Chondrocyte (in vitro differentiated cells): ENCODE data around the gene DRGX. TPM values are rescaled to one million over a fixed set of nuclear protein-coding genes. Genes with fewer than 3 reads are reported as not detected.

Source experiments
- DNase-seq: peaks from one replicate; pipeline ENCODE4 v3.0.0; 2021; ENCODE audit warnings: mixed read lengths, low spot score
- H3K27ac Mint-ChIP-seq: one replicate; pipeline ENCODE4 v1.8.0; 2021; ENCODE audit warnings: mild to moderate bottlenecking, moderate library complexity, mixed read lengths; ENCODE audit not compliant: unreplicated experiment
- H3K27me3 Mint-ChIP-seq: 2 replicates; pipeline ENCODE4 v1.8.0; 2021; ENCODE audit warnings: low read depth, mixed read lengths
- H3K36me3 Mint-ChIP-seq: 2 replicates; pipeline ENCODE4 v1.8.0; 2021; ENCODE audit warnings: low read depth, mixed read lengths
- H3K4me1 Mint-ChIP-seq: 2 replicates; pipeline ENCODE4 v1.8.0; 2021; ENCODE audit warnings: low read depth, mild to moderate bottlenecking, mixed read lengths
- H3K4me3 Mint-ChIP-seq: one replicate; pipeline ENCODE4 v1.8.0; 2021; ENCODE audit warnings: mild to moderate bottlenecking, moderate library complexity, mixed read lengths; ENCODE audit not compliant: unreplicated experiment
- H3K9me3 Mint-ChIP-seq: 2 replicates; pipeline ENCODE4 v1.8.0; 2021; ENCODE audit warnings: low read depth, mixed read lengths
- CTCF ChIP-seq: fragments of 200-600 bp; sonication (generic); IDR thresholded peaks from 2 replicates; pipeline ENCODE4 v1.5.0; 2021; ENCODE audit warnings: antibody characterized with exemption, mild to moderate bottlenecking, moderate library complexity
- total RNA-seq: library from RNA; stranded (reverse); gene quantifications from 3 replicates; pipeline ENCODE4 v1.2.1, GENCODE V29; 2021

The DRGX gene
- total RNA-seq, 1 donor from 2014 or later: not detected

DNA sequence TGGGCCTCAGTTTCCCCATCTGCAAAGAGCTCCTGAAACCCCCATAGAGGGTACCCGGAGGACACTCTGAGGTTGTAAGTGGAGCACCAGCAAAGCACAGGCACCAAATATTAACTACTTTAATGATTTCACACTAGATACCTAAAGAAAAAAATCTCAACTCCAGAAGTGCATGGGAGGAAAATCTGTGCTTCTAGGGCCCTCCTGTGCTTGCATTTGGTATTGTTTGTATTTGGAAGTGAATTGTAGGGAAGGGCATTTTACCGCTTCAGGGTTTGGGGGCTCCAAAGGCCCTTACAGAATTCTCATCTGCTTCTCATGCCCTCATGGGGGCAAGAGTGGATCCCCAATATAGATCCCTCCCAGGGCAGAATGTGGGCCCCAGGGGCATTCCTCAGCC lies 22.4 kb upstream of the DRGX start:
- H3K36me3 Mint-ChIP-seq: peaks cover 3% of the 10 kb centered on the region
- no peak overlapping the region for H3K27ac Mint-ChIP-seq
- H3K4me1 Mint-ChIP-seq: no peaks in the 10 kb centered on the region
- H3K27me3 Mint-ChIP-seq: peaks cover 35% of the 10 kb centered on the region
- H3K4me3 Mint-ChIP-seq: no peak overlapping the region
- TF ChIP-seq CTCF: peak; percentile 49
- peaks cover 18% of the 10 kb centered on the region for H3K9me3 Mint-ChIP-seq
- no peak for DNase-seq

- TF ChIP-seq CTCF: no peak
- Mint-ChIP-seq H3K4me3 (no peak overlapping the region), H3K27me3 (peaks cover 34% of the 10 kb centered on the region), H3K27ac (no peak overlapping the region), H3K9me3 (peaks cover 15% of the 10 kb centered on the region), H3K36me3 (peaks cover 3% of the 10 kb centered on the region), H3K4me1 (no peaks in the 10 kb centered on the region)
- no peak for DNase-seq
Measured at GRCh38 chr10:49418053-49418326, 22.1 kb upstream of the DRGX start.

DNA sequence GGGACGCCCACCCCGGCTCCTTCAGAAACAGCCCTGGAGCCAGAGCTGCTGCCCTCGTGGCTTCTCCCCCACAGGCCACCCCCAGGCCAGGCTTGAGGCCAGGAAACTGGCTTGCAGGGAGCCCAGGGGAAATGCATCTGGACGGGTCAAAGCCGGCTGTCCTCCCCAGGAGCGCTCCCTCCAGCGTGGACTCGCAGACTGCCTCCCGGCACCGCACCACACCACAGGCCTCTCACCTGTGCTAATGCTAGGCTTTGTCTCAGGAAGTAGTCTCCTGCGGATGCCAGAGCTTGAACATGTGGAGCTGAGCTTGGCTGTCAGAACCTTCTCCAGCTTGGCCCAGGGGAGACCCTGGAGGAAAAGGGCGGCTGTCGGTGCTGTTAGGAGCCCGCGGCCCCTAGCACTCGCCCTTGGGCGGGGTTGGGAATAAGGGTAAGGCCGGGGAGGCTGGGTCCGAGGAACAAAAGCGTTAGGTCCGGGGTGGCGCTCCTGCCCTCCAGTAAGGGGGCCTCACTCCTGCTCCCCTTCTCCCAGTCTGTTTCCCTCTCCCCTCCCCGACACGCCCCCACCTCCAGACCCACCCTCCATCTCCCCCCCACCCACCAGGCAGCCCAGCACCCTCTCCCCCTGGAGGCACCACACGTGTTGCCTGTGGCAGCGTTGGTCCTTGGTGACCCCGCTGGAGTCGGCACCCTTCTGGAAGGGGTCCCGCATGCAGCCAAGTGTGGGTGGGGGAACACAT lies 21.6 kb upstream of the DRGX start:
- Mint-ChIP-seq H3K27ac (no peak overlapping the region), H3K4me3 (no peak overlapping the region), H3K4me1 (no peaks in the 10 kb centered on the region), H3K36me3 (peaks cover 3% of the 10 kb centered on the region), H3K9me3 (peaks cover 12% of the 10 kb centered on the region), H3K27me3 (peaks cover 32% of the 10 kb centered on the region)
- TF ChIP-seq CTCF: no peak
- DNase-seq: no peak

DNA sequence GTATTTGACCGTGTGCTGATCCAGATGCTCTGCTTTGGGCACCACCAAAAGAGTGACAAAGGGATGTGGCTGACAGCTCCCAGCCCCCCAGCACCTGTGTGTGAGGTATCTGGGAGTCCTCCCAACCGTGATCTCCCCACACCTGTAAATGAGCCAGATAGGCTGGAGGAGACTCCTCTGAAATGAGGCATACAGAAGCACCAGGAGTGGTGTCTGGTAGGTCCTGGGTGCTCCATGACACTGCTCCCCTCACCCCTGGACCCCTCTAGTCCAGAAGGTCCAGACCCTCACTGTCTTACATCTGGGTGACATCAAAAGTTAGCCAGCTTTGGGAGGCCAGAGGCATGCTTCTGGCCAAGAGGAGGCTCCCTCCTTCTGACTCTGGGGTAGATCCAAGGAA lies 20.0 kb upstream of the DRGX start:
- peaks cover 9% of the 10 kb centered on the region for H3K9me3 Mint-ChIP-seq
- H3K4me1 Mint-ChIP-seq: no peaks in the 10 kb centered on the region
- H3K27me3 Mint-ChIP-seq: peaks cover 44% of the 10 kb centered on the region
- H3K27ac Mint-ChIP-seq: no peak overlapping the region
- no peaks in the 10 kb centered on the region for H3K36me3 Mint-ChIP-seq
- no peak overlapping the region for H3K4me3 Mint-ChIP-seq
- no peak for DNase-seq
- TF ChIP-seq CTCF: no peak

DNA sequence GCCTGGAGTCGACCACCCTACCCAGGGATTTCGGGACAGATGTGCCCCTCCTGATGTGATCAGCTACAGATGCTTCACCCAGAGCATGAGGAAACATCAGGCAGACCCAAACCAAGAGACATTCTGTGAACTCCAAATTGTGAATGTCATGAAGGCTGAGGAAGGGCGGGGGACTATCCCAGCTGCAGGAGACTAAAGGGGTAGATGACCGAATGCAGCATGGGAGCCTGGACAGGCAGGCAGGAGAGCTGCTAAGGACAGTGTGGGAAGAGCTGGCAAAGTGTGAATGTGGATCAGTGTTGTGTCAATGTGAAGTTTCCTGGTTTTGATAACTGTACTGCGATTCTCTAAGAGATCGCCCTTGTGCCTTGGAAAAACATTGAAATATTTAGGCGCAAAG lies 19.2 kb upstream of the DRGX start:
- Mint-ChIP-seq H3K36me3 (no peaks in the 10 kb centered on the region), H3K4me3 (no peak overlapping the region), H3K27ac (no peak overlapping the region), H3K9me3 (peaks cover 1% of the 10 kb centered on the region), H3K4me1 (no peaks in the 10 kb centered on the region), H3K27me3 (peaks cover 49% of the 10 kb centered on the region)
- no peak for TF ChIP-seq CTCF
- DNase-seq: no peak
